ENCODE results near the gene HMCN1. TPM values are rescaled to one million over a fixed set of nuclear protein-coding genes. Genes with fewer than 3 reads are reported as not detected.

Gene HMCN1
- total and polyA plus RNA-seq, 8 donors = 0.12 to 15.1 (median 0.86) TPM

DNA sequence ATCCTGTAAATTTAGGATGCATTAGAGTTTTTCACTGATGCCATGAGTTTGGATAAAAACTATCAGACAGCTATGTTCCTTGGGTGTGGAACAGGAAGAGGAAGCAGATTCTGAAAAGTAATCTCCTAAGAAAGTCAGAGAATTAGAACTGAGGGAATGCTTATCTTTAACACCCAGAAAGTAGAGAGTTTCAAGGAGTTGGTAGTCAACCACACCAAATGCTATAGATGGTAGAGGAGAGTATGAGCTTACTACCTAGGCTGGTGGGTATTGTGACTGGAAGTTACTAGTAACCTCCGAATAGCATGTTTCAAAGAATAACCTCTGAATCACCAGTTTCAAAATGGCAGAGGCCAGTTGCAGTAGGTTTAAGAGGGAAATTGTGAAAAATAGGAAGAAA is 288.0 kb downstream of the HMCN1 start:
- no peak for TF ChIP-seq POLR2AphosphoS5 (IDR thresholded peaks at IDR 0.05)
- TF ChIP-seq POLR2A (IDR thresholded peaks at IDR 0.05) = no peak
- TF ChIP-seq EP300 (IDR thresholded peaks at IDR 0.05) = no peak
- TF ChIP-seq, protein P1, sequence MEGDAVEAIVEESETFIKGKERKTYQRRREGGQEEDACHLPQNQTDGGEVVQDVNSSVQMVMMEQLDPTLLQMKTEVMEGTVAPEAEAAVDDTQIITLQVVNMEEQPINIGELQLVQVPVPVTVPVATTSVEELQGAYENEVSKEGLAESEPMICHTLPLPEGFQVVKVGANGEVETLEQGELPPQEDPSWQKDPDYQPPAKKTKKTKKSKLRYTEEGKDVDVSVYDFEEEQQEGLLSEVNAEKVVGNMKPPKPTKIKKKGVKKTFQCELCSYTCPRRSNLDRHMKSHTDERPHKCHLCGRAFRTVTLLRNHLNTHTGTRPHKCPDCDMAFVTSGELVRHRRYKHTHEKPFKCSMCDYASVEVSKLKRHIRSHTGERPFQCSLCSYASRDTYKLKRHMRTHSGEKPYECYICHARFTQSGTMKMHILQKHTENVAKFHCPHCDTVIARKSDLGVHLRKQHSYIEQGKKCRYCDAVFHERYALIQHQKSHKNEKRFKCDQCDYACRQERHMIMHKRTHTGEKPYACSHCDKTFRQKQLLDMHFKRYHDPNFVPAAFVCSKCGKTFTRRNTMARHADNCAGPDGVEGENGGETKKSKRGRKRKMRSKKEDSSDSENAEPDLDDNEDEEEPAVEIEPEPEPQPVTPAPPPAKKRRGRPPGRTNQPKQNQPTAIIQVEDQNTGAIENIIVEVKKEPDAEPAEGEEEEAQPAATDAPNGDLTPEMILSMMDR (IDR thresholded peaks at IDR 0.05) = no peak
- Histone ChIP-seq H3K27ac (no peak overlapping the region), H3K4me1 (no peaks in the 10 kb centered on the region), H3K36me3 (no peaks in the 10 kb centered on the region), H3K27me3 (no peaks in the 10 kb centered on the region), H3K4me3 (no peak overlapping the region), H3K9me3 (no peaks in the 10 kb centered on the region)
- intact Hi-C loops (cut with DNase I; ENCODE audit: low total_unique reads) = no loop called here
- no peak for DNase-seq
- 90 to 97% (median 93%) methylated on average over 1 of the region's 1 CpG for WGBS, 5 donors

DNA sequence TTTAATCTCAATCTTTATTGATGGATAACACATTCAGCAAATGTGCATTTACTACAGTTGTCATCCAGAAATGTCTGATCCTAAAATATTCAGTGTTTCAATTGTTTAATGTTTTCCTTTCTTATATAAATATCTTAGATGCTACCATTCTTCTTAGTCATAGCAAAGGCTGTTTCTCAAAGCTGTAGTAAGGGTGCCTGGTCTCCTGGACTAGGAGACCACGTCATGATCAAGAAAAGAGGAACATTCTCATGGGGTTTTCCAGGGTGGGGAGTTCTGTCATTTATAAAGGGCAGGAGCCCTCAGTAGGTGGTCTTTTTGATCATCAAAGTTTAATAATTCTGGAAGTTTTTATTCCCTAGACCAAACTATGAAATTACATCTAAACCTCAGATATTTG is 292.8 kb downstream of the HMCN1 start:
- no peak for DNase-seq
- intact Hi-C loops (cut with DNase I; ENCODE audit: low total_unique reads) = no loop called here
- no peak for TF ChIP-seq POLR2A (IDR thresholded peaks at IDR 0.05)
- TF ChIP-seq, protein P1 (IDR thresholded peaks at IDR 0.05) = no peak
- no peak for TF ChIP-seq EP300 (IDR thresholded peaks at IDR 0.05)
- TF ChIP-seq POLR2AphosphoS5 (IDR thresholded peaks at IDR 0.05) = no peak
- WGBS, 5 donors = 37 to 78% (median 58%) methylated on average over 1 of the region's 1 CpG
- H3K27ac ChIP-seq = no peak overlapping the region
- H3K36me3 ChIP-seq = no peaks in the 10 kb centered on the region
- H3K9me3 ChIP-seq = peaks cover 0 to 14% (median 2%) of the 10 kb centered on the region in 4 donors
- H3K4me3 ChIP-seq = no peak overlapping the region
- no peaks in the 10 kb centered on the region for H3K27me3 ChIP-seq
- H3K4me1 ChIP-seq = no peaks in the 10 kb centered on the region

DNA sequence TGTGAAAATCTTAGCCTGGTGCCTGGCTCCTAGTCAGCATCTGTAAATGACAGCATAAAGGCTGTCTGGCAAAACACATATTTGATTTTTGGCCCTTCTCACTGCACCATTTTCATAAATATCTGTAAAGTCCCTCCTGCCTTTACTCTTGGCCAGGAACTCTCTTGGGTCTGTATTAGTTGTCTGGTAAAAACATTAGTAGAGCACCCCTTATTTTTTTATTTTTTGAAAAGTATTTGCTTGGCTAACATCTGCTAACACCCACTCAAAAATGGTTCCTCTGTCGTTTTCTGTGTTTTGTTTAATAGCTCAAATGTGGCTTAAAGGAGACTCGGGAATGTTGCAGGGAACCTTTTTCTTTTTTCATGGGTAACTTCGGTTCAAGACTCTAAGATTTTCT is 293.4 kb downstream of the HMCN1 start:
- 43 to 60% (median 59%) methylated on average over 3 of the region's 3 CpGs for WGBS, 5 donors
- DNase-seq = no peak
- H3K27me3 ChIP-seq = no peaks in the 10 kb centered on the region
- H3K4me1 ChIP-seq = no peaks in the 10 kb centered on the region
- H3K4me3 ChIP-seq = no peak overlapping the region
- no peaks in the 10 kb centered on the region for H3K36me3 ChIP-seq
- TF ChIP-seq, protein P1 (IDR thresholded peaks at IDR 0.05) = no peak
- no peak for TF ChIP-seq POLR2A (IDR thresholded peaks at IDR 0.05)
- peaks cover 0 to 14% (median 2%) of the 10 kb centered on the region in 4 donors for H3K9me3 ChIP-seq
- intact Hi-C loops (cut with DNase I; ENCODE audit: low total_unique reads) = no loop called here
- no peak overlapping the region for H3K27ac ChIP-seq

DNA sequence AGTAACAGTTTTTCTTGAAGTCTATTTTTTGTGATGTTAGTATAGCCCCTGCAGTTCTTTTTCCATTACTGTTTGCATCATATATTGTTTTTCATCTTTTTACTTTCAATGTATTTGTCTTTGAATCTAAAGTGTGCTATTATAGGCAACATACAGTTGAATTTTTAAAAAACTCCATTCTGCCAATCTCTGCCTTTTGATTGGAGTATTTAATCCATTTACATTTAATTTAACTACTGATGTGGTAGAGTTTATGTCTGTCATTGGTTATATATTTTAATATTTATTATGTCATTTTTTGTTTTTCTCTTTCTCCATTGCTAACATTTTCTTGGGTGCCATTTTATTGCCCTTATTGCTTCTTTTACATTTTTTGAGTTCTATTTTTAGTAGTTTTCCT is 296.3 kb downstream of the HMCN1 start:
- no peaks in the 10 kb centered on the region for H3K27me3 ChIP-seq
- DNase-seq = no peak
- intact Hi-C loops (cut with DNase I; ENCODE audit: low total_unique reads) = no loop called here
- no peak for TF ChIP-seq POLR2A (IDR thresholded peaks at IDR 0.05)
- no peak overlapping the region for H3K27ac ChIP-seq
- no peaks in the 10 kb centered on the region for H3K4me1 ChIP-seq
- H3K36me3 ChIP-seq = no peaks in the 10 kb centered on the region
- H3K9me3 ChIP-seq = peaks cover 0 to 14% (median 2%) of the 10 kb centered on the region in 4 donors
- no peak overlapping the region for H3K4me3 ChIP-seq

DNA sequence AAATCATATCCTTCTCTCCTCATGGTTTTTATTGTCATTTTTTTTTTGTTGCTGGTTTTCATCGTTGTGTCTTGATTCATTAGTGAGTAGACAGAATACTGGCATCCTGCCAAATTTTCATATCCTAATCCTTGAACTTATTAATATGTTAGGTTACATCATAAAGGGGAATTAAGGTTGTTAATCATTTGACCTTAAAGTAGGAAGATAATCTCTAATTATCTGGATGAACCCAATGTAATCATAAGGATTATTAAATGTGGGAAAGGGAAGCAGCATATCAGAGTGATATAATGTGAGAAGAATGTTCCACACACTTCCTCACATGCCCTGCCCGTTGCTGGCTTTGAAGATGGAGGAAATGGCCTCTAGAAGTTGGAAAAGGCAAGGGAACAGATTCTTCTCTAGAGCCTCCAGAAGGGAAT is 299.7 kb downstream of the HMCN1 start:
- TF ChIP-seq POLR2A (IDR thresholded peaks at IDR 0.05) (no peak), POLR2AphosphoS5 (IDR thresholded peaks at IDR 0.05) (no peak), EP300 (IDR thresholded peaks at IDR 0.05) (no peak)
- TF ChIP-seq, protein P1 (IDR thresholded peaks at IDR 0.05) = no peak
- Histone ChIP-seq H3K4me3 (no peak overlapping the region), H3K4me1 (no peaks in the 10 kb centered on the region), H3K27ac (no peak overlapping the region), H3K36me3 (no peaks in the 10 kb centered on the region), H3K9me3 (peaks cover 0 to 14% (median 2%) of the 10 kb centered on the region in 4 donors), H3K27me3 (no peaks in the 10 kb centered on the region)
- DNase-seq = peak in 1 of 2 donors; percentile 4
- 23 to 47% (median 44%) methylated on average over 2 of the region's 2 CpGs for WGBS, 5 donors
- intact Hi-C loops (cut with DNase I; ENCODE audit: low total_unique reads) = no loop called here

All from stomach (tissue), 9 donors.